ENCODE measurements around the gene PLEKHG5.

The PLEKHG5 gene

GRCh38 chr1:6475381-6476133, 15.9 kb downstream of the PLEKHG5 start:
- DNase-seq = peak; percentile 56 to 80 (median 72)

GRCh38 chr1:6474815-6475282, 16.6 kb downstream of the PLEKHG5 start:
- no peak for DNase-seq

GRCh38 chr1:6473974-6474814, 17.3 kb downstream of the PLEKHG5 start:
- no peak for DNase-seq

GRCh38 chr1:6473156-6473555, 18.3 kb downstream of the PLEKHG5 start:
- no peak for DNase-seq

DNA sequence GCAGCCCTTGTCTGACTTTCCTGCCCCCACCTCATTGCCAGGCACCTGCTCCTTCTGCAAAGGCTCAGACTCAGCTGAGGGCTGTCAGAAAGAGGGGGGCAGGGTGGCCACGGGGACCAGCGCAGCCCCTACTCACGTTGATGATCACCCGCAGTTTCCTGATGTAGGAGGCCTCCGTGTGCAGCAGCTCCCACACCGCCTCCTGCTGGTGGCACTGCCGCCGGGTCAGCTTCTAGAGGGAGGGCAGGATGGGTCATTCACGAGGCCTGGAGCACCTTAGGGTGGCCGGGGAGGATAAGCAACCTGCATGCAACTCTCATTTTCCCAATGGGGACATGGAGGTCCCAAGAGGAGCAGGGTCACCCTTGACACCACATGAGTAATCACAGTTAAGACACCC, 19.1 kb downstream of the PLEKHG5 start:
- DNase-seq = no peak

- no peak for DNase-seq
Measured at GRCh38 chr1:6471970-6472368, 19.5 kb downstream of the PLEKHG5 start.

- no peak for DNase-seq
Measured at GRCh38 chr1:6471086-6471969, 20.1 kb downstream of the PLEKHG5 start.

DNA sequence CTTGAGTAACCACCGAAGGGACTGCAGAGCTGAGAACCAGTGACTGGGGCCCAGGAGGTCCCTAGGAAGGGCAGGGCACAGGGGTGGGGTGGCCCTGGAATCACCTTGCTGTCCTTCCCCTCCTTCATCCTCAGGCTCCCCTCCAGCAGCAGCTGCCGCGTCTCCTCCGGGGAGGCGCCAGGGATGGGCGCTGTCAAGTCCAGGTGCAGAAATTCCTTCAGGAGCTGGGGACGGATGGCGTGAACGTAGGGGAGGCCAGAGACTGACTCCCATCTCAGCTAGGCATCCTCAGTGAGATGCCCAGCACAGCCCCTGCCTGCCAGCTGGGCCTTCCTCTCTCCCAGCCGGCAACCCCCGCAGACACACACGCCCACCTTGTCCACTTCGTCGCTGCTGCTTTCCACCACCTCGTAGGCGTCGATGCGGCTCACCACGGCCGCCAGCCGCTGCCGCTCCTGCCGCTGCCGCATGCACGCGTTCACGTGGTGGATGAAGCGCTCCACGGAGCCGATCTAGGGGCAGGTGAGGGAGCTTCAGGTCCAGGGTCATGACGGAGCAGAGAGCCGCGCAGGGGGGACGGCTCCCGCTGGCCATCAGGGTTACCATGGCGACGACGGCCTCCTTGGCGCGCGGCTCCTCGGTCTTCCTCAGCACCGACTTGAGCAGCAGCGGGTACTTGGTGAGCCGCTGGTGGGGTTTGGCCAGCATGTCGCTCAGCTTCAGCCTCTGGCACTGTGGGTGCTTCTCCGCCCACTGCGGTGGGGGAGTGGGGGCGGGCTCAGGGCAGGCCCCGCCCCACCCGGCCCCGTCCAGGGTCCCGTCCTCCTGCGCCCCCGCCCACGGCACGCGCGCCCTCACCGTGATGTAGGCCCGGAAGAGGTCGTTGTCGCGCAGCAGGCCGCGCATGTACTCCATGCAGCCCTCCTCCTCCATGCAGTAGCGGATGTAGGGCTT, 21.1 kb downstream of the PLEKHG5 start:
- no peak for DNase-seq

- DNase-seq = no peak
Measured at GRCh38 chr1:6468729-6469461, 22.6 kb downstream of the PLEKHG5 start.

DNA sequence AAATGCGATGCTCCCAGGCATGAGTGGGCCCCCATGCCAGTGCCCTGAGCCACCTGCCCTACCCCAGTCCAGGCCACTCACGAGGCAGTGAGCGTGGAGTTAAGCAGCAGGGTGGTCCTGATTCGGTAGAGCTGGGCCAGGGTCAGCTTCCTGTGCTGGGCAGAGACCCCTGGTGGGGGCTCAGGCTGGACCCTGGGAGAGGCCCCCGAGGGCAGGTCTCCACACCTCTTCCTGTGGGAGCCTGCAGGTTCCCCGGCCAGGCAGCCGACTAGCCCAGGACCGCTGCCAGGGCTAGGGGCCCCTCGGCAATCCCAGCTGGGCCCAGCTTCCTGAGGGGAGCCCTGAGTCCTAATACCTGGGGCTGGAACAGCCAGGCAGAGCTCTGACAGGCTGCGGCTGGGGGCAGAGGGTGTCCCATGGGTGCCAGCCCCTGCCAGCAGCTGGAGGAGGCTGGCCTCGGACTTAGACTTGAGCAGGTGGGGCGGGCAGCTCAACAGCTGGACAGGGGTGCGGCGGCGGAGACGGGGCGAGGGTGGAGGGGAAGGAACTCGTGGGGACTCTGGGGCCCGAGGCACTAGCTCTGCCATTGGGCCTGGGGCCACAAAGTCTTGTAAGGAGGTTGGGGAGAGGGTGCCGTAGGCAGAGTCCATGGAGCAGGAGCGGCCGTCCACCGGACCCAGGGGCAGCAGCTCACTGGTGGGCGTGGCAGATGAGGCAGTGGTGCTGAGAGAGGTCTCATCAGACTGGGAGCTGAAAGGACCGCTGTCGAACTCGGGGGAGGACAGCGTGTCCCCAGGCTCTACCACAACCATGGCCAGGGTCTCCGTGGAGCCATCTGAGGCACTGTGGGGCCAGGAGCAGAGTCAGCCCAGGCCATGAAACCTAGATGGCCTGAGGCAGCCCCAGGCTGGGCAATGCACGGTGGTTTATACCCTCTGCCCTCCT, 23.5 kb downstream of the PLEKHG5 start:
- DNase-seq = no peak

GRCh38 chr1:6467224-6467623, 24.2 kb downstream of the PLEKHG5 start:
- DNase-seq = no peak

DNA sequence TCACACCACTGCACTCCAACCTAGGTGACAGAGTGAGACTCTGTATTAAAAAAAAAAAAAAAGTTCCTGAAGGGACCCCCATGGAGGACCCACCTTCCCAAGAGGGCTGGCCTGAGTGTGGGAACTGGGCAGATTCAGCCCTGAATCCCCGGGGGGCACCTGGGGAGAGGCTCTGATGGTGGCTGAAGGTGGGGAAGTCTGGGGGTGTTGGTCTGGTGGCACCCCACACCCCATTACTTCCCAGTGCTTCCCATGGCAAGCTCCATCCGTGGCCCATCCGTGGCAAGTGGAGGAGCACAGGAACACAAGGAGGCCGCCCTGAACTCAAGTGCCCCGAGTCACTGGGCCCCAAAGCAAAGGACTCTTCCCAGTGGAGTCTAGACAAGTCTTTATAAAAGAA, 24.7 kb downstream of the PLEKHG5 start:
- no peak for DNase-seq

- peak in 1 of 3 donors; percentile 30 for DNase-seq
Measured at GRCh38 chr1:6466023-6466422, 25.4 kb downstream of the PLEKHG5 start, which contains the start of gene TNFRSF25. TSS of gene TNFRSF25 (minus strand) at chr1:6466173. CDS start at chr1:6466107, 66 bp downstream.

DNA sequence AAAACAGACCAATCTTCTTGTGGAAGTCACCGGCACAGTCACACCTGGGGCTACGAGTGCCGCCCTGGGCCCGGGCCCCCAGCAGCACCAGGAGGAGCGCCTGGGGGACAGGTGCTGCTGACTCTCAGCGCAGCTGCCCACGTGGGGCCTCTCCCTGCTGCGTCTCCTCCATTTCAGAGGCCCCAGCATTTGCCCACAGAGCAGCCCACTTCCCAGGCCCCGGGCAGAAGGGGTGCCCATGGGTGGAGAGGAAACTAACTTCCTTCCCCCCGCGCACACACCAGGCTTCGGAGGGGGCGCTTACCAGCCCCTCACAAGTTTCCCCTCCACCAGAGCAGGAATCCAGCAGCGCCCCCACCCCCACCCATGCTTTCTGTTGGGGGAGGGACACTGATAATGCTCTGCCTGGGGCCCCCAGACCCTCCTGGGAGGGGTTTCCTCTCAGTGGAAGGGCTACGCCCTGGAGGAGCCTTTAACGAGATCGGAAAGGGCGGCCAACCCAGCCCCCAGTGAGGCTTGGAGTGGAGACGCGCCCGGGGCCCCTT, 25.9 kb downstream of the PLEKHG5 start:
- no peak for DNase-seq

DNA sequence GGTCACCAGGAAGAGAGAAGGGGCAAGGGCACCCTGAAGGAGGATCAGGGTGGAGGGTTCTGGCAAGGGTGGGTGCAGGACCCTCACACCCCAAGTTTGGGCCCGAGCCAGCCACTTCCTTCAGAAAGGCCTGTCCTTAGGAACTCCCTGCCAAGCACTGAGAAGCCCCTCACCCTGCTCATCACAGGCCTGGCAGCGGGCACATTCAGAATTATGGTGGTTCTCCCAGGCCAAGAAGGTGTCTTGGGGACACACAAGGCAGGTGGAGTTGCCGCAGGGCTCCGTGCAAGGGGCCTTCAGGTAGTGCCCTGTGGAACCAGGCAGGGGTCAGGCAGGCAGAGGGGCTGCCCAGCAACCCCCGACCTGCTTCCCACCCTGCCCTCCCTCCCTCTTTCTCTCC, 26.6 kb downstream of the PLEKHG5 start:
- DNase-seq = no peak

- no peak for DNase-seq
Measured at GRCh38 chr1:6464514-6464836, 27.0 kb downstream of the PLEKHG5 start.

DNA sequence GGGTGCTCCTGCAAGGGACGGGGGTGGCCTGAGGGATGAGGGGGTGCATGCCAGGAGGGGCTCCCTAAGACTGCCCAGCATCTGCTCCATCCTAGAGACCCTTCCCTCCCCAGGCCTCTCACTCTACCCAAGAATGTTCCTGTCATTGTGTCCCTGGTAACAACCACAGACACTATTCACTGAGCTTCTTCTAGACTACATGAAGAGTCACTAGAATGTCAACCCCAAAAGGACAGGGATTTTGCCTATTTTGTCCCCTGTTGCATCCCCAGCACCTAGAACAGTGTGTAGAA, 28.4 kb downstream of the PLEKHG5 start:
- no peak for DNase-seq

DNA sequence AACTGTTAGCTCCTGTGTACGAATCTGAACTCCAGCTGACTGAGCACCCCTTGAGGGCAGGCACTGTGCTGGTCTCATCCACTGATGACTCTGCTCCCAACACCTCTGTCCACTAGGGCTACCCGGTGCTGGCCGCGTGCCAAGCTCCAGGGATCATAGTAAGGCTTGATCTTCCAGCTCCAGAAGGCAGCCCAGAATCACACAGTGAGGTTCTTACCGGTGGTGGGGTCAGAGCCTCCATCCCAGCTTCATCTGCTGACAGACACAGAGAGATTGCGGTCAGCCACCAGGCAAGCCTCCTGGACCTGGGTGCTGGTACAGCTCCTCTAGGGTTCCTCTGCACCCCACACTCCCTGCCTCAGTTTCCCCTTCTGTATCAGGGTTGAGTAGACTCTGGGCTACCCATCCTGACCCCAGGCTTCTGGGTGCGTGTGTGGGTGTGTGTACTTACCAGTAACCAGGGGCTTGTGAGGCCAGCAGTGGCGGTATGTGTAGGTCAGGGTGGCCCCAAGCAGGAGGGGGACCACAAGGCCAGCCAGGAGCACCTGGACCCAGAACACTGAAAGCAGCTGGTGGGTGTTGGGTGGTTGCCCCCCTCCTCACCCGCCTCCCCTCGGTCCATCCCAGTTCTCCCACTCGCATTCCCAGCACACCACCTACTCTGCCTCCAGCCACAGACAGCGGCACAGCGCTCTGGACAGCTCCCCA, 28.9 kb downstream of the PLEKHG5 start:
- no peak for DNase-seq
